PFSK-1 (cell line): ENCODE results near the gene ZBTB48.

Experiments used
- FOXP2 ChIP-seq: optimal IDR thresholded peaks from 2 replicates; pipeline ENCODE3; 2011; ENCODE audit warnings: borderline replicate concordance, control low read depth, inconsistent platforms; ENCODE audit not compliant: insufficient read depth; ENCODE audit errors: extremely low read length, extremely low read depth
- POLR2AphosphoS5 ChIP-seq: IDR thresholded peaks from 2 replicates; pipeline ENCODE4 v1.6.1; 2012; ENCODE audit warnings: low read depth, mild to moderate bottlenecking, control low read depth, low read length, moderate library complexity
- SIN3A ChIP-seq: IDR thresholded peaks from 2 replicates; pipeline ENCODE4 v1.6.1; 2012; ENCODE audit warnings: mild to moderate bottlenecking, low read length, moderate library complexity, borderline replicate concordance; ENCODE audit not compliant: insufficient read depth
- TAF1 ChIP-seq: IDR thresholded peaks from 2 replicates; pipeline ENCODE4 v1.6.1; 2012; ENCODE audit warnings: low read length, control low read depth, borderline replicate concordance; ENCODE audit not compliant: insufficient read depth
- TF ChIP-seq, protein P1 (sequence below), 2 experiments: IDR thresholded peaks; 2 replicates each; pipeline versions ENCODE4 v1.6.1 to v1.8.0; 2011 to 2012; ENCODE audit warnings: low read depth in 2 of 2, low read length in 2 of 2, control low read depth in 1 of 2, inconsistent platforms in 1 of 2, mild to moderate bottlenecking in 1 of 2, moderate library complexity in 1 of 2; ENCODE audit not compliant: insufficient read depth in 1 of 2

The ZBTB48 gene

DNA sequence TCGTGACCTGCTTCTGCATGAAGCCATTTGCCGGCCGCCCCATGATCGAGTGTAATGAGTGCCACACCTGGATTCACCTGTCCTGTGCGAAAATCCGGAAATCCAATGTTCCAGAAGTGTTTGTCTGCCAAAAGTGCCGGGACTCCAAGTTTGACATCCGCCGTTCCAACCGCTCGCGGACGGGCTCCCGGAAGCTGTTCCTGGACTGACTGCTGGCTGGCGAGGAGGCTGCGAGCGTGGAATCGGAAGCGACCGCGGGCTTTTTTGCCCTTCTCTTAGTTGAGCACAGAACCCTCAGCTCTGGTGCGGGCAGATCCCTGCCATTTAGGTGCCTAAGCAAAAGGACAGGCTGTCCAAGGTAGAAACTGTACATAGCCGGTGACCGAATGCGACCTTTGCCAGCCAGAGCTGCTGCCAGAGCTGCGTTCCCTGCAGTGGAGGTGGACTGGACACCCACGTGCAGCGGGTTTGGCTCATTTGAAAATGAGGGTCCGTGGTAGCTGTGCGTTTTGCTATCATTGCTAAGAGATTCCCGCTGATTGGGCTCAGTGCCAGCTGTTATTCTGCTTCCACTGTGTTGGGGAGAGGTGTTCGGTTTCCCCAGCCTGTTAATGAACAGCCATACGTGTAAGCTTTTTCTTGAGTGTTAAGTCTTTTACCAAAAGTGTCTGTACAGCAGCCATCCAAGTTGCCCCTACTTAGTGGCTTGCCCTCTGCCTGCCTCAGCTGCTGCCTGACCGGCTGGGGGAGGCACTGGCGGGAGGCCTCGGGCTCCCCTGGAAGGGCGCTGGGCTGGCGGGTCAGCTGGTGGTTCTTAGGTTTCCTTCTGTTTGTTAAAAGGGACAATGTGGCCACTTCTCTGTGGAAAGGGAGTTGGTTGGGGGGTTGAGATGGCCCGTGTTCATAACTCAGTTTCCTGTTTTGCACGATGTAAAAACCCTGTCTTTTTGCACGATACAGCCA lies 41.9 kb downstream of the ZBTB48 start:
- TF ChIP-seq FOXP2 (no peak), SIN3A (no peak), POLR2AphosphoS5 (no peak), TAF1 (no peak)
- TF ChIP-seq, protein P1, sequence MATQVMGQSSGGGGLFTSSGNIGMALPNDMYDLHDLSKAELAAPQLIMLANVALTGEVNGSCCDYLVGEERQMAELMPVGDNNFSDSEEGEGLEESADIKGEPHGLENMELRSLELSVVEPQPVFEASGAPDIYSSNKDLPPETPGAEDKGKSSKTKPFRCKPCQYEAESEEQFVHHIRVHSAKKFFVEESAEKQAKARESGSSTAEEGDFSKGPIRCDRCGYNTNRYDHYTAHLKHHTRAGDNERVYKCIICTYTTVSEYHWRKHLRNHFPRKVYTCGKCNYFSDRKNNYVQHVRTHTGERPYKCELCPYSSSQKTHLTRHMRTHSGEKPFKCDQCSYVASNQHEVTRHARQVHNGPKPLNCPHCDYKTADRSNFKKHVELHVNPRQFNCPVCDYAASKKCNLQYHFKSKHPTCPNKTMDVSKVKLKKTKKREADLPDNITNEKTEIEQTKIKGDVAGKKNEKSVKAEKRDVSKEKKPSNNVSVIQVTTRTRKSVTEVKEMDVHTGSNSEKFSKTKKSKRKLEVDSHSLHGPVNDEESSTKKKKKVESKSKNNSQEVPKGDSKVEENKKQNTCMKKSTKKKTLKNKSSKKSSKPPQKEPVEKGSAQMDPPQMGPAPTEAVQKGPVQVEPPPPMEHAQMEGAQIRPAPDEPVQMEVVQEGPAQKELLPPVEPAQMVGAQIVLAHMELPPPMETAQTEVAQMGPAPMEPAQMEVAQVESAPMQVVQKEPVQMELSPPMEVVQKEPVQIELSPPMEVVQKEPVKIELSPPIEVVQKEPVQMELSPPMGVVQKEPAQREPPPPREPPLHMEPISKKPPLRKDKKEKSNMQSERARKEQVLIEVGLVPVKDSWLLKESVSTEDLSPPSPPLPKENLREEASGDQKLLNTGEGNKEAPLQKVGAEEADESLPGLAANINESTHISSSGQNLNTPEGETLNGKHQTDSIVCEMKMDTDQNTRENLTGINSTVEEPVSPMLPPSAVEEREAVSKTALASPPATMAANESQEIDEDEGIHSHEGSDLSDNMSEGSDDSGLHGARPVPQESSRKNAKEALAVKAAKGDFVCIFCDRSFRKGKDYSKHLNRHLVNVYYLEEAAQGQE (IDR thresholded peaks at IDR 0.05; ENCODE audit: insufficient read depth in 1 of 2, low read depth in 2 of 2, low read length in 2 of 2) = no peak

DNA sequence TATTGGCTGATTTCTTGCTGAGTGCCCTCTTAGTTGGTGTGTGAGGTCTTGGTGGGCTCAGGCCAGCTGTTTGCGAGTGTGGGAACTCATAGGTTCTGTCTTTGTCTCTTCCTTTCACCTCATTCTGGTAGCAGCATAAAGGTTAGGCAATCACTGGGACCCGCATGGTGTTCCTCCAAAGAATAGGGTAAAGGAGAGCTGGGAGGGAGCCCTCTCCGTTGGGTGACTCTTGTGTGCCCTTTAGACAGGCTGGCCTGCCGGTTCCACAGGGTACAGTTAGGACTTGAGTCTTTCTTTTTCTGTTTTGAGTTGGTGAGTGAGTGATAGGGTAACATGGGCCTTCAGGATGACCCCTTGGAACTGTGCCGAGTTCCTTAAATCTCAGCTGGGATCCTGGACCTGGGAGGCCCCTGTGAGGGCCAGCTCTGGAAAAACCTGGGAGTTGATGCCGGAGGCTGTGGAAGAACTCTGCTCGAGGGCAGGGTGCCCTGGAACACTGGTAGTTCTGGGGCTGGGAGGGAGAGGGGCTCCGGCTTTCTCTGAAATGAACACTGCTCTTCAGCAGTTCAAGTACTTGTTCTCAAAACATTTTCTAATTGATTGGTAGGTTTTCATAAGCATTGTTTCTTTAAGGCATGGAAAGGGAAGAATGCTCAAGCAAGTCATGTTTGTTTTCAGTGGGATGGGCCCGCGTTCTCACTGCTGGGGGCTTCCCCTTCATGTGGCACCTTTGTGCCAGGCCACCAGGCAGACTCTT lies 42.8 kb downstream of the ZBTB48 start:
- no peak for TF ChIP-seq TAF1
- no peak for TF ChIP-seq FOXP2
- TF ChIP-seq POLR2AphosphoS5 = no peak
- no peak for TF ChIP-seq SIN3A
- TF ChIP-seq, protein P1 (IDR thresholded peaks at IDR 0.05; ENCODE audit: insufficient read depth in 1 of 2, low read depth in 2 of 2, low read length in 2 of 2) = no peak

DNA sequence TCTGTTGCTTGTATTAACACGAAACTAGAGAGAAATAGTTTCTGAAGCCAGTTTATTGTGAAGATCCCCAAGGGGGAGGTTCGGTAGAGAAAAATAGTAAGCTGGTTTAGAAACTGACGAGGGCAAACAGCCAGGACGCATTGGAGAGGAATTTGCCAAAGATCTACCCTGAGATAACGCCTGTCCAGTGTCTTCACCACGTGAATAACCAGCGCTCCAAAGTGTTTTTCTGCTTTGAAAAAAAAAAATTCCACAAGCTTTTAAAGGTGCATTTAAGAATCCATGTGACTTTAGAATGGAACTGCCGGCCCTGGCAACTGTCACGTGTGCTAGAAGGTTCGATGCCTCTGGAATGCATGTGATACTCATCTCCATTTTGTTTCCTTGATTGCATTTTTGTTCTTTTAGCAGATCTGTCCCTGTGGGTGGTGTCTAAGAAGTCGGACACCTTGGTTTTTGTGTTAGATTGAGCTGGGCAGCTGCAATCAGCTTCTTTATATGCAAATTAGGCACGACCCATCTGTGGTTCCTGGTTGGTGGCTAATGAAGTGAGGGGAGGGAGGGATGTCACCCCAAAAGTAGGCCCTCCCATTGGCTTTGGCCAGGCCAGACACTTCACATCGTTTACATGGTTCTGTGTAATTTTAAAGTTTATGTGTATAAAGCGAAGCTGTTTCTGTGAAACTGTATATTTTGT lies 43.6 kb downstream of the ZBTB48 start:
- TF ChIP-seq, protein P1 (IDR thresholded peaks at IDR 0.05; ENCODE audit: insufficient read depth in 1 of 2, low read depth in 2 of 2, low read length in 2 of 2) = no peak
- no peak for TF ChIP-seq FOXP2
- TF ChIP-seq TAF1 = no peak
- TF ChIP-seq SIN3A = no peak
- no peak for TF ChIP-seq POLR2AphosphoS5

DNA sequence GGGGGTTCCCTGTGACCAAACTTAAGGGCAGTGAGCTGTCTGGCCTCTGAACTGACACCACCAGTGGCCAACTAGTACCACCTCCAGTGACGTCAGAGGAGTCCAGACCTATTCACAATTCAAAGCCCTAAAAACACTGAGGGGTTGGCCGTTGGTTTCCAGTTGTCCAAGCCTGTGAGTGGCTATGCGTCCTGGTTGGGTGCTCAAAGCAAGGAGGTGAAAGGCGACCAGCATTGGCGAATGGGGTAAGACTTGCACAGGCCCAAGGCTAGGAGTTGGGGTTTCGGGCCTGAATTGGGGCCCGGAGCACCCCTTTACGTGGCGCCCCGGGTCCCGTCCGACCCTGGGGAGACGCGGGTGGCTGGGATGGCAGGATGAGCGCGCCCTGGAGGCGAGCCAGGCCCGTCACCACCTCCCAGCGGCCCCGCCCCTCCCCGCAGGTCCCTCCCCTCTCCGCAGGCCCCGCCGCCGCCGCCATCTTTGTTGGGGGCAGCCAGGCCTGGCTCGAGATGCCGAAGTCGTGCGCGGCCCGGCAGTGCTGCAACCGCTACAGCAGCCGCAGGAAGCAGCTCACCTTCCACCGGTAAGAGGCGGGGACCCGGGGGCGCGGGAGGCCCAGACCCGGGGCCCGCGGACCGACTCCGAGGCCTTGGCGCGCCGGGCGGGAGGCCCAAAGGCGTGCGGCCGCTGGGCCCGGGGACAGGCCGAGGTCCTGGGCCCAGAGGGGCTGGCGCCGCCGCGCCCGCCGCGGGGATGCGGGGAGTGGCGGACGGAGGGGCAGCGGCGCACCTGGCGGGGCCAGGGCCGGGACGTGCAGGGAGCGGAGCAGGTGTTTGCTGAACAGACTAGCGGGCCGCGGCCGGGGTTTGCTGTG lies 45.2 kb downstream of the ZBTB48 start, which contains the start of gene THAP3:
TSS of gene THAP3 (plus strand) at position 159 of the 874 bp plus-strand sequence. CDS start at position 510, 351 bp downstream.
- TF ChIP-seq SIN3A (peak; percentile 16; the same call in 1 of the 2 replicates), POLR2AphosphoS5 (peak; percentile 61), TAF1 (0 out of 2 replicates have a peak, but pooled peaks have one; percentile 21), FOXP2 (peak; percentile 42)
- TF ChIP-seq, protein P1 (IDR thresholded peaks at IDR 0.05; ENCODE audit: insufficient read depth in 1 of 2, low read depth in 2 of 2, low read length in 2 of 2) = no peak; a peak in 1 of 4 replicates
